ENCODE measurements around the gene AATK. TPM values are rescaled to one million over a fixed set of nuclear protein-coding genes. Genes with fewer than 3 reads are reported as not detected.

Gene AATK
- total RNA-seq, 2 experiments from 2014 or later, result 0.35 to 0.41 TPM

DNA sequence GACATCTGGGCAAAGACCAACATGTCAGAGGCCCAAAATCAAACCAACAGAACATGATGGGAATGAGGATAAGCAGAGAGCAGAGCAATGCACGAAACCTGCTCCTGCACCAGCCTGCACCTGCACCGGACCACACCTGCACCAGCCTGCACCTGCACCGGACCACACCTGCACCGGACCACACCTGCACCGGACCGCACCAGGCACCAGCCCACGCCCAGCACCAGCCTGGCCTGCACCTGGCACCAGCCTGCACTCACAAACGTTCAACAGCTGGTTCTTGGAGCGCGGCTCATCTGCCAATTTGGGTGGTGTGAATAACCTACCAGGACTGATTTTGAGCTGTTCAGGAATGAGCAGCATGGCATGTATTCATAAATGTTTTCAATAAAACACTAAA lies 38.6 kb upstream of the AATK start:
- Mint-ChIP-seq H3K4me1 (no peaks in the 10 kb centered on the region), H3K36me3 (ENCODE audit: low read depth) (no peaks in the 10 kb centered on the region), H3K27ac (no peak overlapping the region), H3K27me3 (no peaks in the 10 kb centered on the region), H3K9me3 (ENCODE audit: low read depth) (no peaks in the 10 kb centered on the region), H3K4me3 (no peak overlapping the region)
- POLR2A ChIA-PET, result no interaction called here
- DNase-seq (no peak), ATAC-seq (no peak)
- intact Hi-C loops (cut with DNase I, micrococcal nuclease), result no loop called here
- CTCF ChIA-PET, result no interaction called here

DNA sequence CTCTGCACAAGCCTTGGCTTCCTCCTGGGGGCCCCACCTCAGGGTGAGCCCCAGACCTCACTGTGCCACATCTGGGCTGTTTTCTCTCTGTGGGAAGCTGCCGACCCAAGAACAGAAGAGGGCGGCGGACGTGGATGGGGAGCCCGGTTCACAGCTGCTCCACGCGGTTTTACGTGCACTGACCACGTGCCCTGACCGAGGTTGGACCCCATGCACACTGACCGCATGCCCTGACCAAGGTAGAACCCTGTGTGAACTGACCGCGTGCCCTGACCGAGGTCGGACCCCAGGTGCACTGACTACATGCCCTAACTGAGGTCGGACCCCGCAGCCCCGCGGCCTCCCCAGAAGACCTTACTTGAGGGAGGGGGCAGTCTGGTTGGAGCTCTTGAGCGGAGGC lies 37.1 kb upstream of the AATK start:
- ChIA-PET CTCF (interaction anchor here (0.5 to 0.6 kb wide), 2 partner anchors 22 to 573 kb away, joined by 3 to 4 read pairs; no protein-coding TSS in a partner anchor), POLR2A (no interaction called here)
- H3K4me1 Mint-ChIP-seq, result no peaks in the 10 kb centered on the region
- no peak overlapping the region for H3K27ac Mint-ChIP-seq
- DNase-seq, result no peak
- H3K4me3 Mint-ChIP-seq, result no peak overlapping the region
- H3K27me3 Mint-ChIP-seq, result no peaks in the 10 kb centered on the region
- no peaks in the 10 kb centered on the region for H3K9me3 Mint-ChIP-seq (ENCODE audit: low read depth)
- ATAC-seq, result no peak
- intact Hi-C loops (cut with DNase I, micrococcal nuclease), result no loop called here
- H3K36me3 Mint-ChIP-seq (ENCODE audit: low read depth), result no peaks in the 10 kb centered on the region

DNA sequence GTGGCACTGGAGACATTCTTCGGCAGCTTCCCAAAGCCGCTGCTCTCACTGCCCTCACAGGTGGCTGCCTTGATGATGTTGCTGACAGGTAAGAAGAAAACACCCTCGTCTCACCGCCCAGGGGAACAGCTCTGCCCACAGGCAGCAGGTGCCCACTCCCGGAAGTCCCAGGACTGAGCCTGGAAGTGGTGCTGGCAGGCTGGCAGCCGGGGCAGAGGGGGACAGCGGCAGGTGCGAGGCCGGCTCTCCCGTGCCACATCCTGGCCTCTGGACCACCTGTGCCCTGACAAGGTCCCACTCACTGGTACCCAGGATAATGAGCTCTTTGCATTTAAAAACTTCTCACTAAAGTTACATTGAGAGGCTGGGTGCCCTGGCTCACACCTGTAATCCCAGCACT lies 36.3 kb upstream of the AATK start:
- intact Hi-C loops (cut with DNase I, micrococcal nuclease), result no loop called here
- Mint-ChIP-seq H3K9me3 (ENCODE audit: low read depth) (no peaks in the 10 kb centered on the region), H3K36me3 (ENCODE audit: low read depth) (no peaks in the 10 kb centered on the region), H3K4me1 (no peaks in the 10 kb centered on the region), H3K4me3 (no peak overlapping the region), H3K27me3 (no peaks in the 10 kb centered on the region), H3K27ac (no peak overlapping the region)
- CTCF ChIA-PET, result interaction anchor here (0.6 kb wide), 1 partner anchor 572 kb away, joined by 3 read pairs; no protein-coding TSS in a partner anchor
- no peak for ATAC-seq
- POLR2A ChIA-PET, result no interaction called here
- no peak for DNase-seq

DNA sequence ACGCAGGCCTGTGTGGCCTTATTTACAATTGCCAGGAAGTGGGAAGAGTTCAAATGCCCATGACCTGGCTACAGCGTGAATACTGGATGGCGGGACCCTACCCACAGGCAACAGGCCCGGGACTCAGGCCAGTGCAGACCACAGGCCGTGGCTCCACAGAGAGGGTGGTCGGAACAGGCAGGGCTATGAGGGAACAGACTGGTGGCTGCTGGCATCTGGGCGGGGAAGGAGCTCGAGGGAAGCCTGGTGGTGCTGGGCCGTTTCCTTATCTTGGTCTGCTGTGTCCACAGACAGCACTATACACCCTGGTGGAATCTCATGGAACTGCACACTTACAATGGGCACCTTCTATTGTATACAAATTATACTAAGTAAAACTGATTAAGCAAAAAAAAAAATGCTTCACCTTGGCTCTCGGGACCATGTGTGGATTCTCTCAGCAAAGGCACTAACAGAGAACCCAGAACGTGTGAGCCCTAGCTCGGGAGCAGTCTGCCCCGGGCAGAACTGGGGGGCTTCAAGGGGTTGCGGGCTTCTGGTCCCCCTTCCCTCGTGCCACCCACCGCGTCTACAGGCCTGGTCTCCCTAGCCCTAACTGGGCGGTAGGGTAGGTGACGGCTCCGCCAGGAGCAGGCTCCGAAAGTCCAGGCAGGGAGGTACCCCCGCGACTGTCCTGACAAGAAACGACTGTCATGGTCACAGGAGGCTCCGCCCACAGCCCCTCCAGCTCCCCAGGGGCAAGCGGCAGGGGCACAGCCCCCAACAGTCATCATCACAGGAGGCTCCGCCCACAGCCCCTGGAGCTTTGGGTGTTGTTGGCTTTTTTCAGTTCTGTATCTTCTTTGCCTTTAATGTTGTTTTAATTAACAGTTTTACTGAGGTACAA lies 34.9 kb upstream of the AATK start:
- no peak overlapping the region for H3K4me3 Mint-ChIP-seq
- no peaks in the 10 kb centered on the region for H3K9me3 Mint-ChIP-seq (ENCODE audit: low read depth)
- H3K27me3 Mint-ChIP-seq, result no peaks in the 10 kb centered on the region
- intact Hi-C loops (cut with DNase I, micrococcal nuclease), result no loop called here
- ChIA-PET CTCF (interaction anchor here (0.7 to 0.9 kb wide), 2 partner anchors 55 to 125 kb away, joined by 3 to 4 read pairs; no protein-coding TSS in a partner anchor), POLR2A (interaction anchor here (0.7 kb wide), 1 partner anchor 363 kb away, joined by 3 read pairs; no protein-coding TSS in a partner anchor)
- no peaks in the 10 kb centered on the region for H3K4me1 Mint-ChIP-seq
- H3K36me3 Mint-ChIP-seq (ENCODE audit: low read depth), result no peaks in the 10 kb centered on the region
- DNase-seq (peak; percentile 36), ATAC-seq (peak; percentile 71)
- no peak overlapping the region for H3K27ac Mint-ChIP-seq

DNA sequence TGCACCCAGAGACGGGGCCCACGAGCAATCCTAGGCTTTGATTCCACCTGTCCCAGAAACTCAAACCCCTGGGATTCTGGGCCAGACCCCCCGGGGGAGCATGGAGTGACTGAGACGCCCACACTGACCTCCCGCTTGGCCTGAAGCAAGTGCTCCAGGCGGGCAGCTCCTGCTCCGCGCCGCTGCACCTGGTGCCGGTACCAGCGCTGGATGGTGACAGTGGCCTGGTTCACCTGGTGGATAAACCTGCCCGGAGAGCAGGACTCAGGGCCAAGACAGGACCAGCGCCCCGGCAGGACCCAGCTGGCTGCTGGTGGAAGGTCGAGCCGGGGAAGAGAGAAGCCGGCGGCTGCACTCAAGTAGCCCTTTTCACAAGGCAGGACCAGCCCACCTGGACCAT lies 34.2 kb upstream of the AATK start:
- Mint-ChIP-seq H3K4me3 (no peak overlapping the region), H3K27me3 (no peaks in the 10 kb centered on the region), H3K4me1 (no peaks in the 10 kb centered on the region), H3K27ac (no peak overlapping the region), H3K9me3 (ENCODE audit: low read depth) (no peaks in the 10 kb centered on the region), H3K36me3 (ENCODE audit: low read depth) (no peaks in the 10 kb centered on the region)
- DNase-seq, result no peak
- ChIA-PET CTCF (interaction anchor here (0.7 to 0.9 kb wide), 2 partner anchors 54 to 124 kb away, joined by 3 to 4 read pairs; no protein-coding TSS in a partner anchor), POLR2A (no interaction called here)
- intact Hi-C loops (cut with DNase I, micrococcal nuclease), result no loop called here
- no peak for ATAC-seq

DNA sequence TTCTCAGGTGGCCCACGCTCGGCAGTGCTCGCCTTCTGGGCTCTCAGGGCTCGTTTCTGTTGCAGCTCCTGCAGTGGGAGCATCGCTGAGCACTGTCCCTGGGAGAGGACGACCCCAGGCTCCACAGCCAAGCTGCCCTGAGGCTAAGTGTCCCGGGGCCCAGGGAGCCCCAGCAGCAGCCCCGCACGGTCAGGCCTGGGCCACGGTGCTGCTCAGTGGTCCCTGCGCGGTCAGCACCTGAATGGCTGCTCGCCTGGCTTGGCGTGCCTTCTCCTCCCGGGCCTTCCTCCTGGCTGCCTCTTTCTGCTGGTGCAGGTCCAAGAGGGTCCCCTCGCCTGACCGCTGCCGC lies 33.4 kb upstream of the AATK start:
- Mint-ChIP-seq H3K9me3 (ENCODE audit: low read depth) (no peaks in the 10 kb centered on the region), H3K27ac (no peak overlapping the region), H3K36me3 (ENCODE audit: low read depth) (no peaks in the 10 kb centered on the region), H3K4me3 (no peak overlapping the region), H3K4me1 (no peaks in the 10 kb centered on the region), H3K27me3 (no peaks in the 10 kb centered on the region)
- DNase-seq (no peak), ATAC-seq (no peak)
- ChIA-PET CTCF (interaction anchor here (0.6 kb wide), 1 partner anchor 210 kb away, joined by 3 read pairs; no protein-coding TSS in a partner anchor), POLR2A (no interaction called here)
- intact Hi-C loops (cut with DNase I, micrococcal nuclease), result no loop called here

DNA sequence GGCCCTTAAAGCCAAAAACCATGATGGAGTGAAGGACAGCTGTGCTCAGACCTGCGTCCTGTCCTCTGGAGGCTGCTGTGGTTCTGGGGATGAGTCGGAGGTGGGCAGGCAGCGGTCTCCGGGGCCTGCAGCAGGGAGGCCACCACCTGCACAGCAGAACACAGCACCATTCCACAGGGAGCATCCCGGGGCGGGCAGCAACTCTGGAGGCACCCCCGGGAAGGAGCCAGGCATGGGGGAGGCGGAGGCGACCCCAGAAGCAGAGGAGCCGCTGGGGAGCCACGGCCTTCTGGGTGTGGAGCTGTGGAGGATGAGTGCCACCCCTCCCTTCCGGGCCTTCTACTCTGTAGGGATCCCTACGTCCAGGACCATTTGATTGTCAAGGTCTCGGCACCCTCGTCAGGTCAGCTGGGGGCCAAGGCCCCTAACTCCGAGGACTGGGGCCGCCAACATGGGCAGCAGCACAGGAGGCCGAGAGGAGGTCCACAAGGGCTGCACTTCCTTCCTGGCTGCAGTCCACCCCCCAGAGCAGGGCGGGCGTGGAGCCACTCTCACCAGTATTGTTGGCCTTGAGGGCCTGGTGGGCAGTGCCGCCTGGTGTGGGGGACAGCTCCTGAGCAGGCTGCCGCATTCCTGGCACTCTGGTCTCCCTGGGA lies 32.9 kb upstream of the AATK start:
- DNase-seq, result no peak
- H3K27ac Mint-ChIP-seq, result no peak overlapping the region
- ATAC-seq, result no peak
- POLR2A ChIA-PET, result interaction anchor here (0.6 kb wide), 1 partner anchor 85 kb away, joined by 3 read pairs; no protein-coding TSS in a partner anchor
- H3K4me3 Mint-ChIP-seq, result no peak overlapping the region
- CTCF ChIA-PET, result interaction anchor here (0.6 kb wide), 1 partner anchor 210 kb away, joined by 3 read pairs; no protein-coding TSS in a partner anchor
- H3K4me1 Mint-ChIP-seq, result no peaks in the 10 kb centered on the region
- H3K27me3 Mint-ChIP-seq, result no peaks in the 10 kb centered on the region
- H3K36me3 Mint-ChIP-seq (ENCODE audit: low read depth), result no peaks in the 10 kb centered on the region
- no peaks in the 10 kb centered on the region for H3K9me3 Mint-ChIP-seq (ENCODE audit: low read depth)
- intact Hi-C loops (cut with DNase I, micrococcal nuclease), result no loop called here

DNA sequence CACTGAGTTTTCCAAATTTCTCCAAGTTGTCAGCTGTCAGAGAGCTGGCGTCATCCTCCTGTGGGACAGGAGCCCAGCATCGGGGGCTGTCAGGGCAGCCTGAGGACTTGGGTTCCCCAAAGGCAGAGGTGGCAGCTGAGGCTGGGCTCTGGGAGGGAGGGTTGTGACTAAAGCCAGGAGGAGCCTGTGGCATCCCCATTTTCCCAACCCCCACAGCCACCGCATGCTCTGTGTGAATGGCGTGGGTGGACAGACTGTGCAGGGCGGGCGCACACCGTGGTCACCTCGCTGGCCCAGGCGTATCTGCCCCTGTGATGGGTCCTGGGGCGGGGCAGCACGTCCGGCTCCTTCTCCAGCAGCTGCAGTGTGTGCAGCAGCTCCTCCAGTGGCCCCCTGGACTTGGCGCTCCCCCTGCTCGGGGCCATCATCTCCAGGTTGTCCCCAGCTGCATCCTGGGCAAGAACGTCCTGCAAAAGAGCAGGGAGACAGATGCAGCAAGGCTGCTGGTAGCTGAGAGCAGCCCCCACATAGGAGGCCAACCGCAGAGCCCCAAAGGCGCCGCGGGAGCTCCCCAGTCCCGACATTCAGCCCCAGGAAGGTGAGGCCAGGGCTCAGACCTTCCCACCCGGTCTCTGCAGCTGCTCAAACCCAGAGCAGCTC lies 31.9 kb upstream of the AATK start:
- ChIA-PET POLR2A (no interaction called here), CTCF (no interaction called here)
- DNase-seq (no peak), ATAC-seq (no peak)
- Mint-ChIP-seq H3K4me1 (no peaks in the 10 kb centered on the region), H3K27ac (no peak overlapping the region), H3K9me3 (ENCODE audit: low read depth) (no peaks in the 10 kb centered on the region), H3K27me3 (no peaks in the 10 kb centered on the region), H3K4me3 (no peak overlapping the region), H3K36me3 (ENCODE audit: low read depth) (no peaks in the 10 kb centered on the region)
- intact Hi-C loops (cut with DNase I, micrococcal nuclease), result no loop called here

DNA sequence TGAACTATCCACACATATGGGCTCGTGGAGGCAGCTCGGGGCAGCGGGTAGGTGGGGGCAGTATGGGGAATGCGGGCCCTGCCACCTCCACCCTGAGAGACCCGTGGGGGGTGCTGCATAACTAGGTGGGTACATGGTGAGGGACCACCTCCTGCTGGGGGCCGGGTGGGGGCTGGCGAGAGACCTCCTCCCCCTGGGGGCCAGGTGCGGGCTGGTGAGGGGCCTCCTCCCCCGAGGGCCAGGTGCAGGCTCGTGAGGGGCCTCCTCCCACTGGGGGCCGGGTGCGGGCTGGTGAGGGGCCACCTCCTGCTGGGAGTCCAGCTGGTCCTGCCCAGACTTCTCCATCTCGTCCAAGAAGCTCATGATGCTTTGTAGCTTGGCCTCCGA lies 31.4 kb upstream of the AATK start:
- no peaks in the 10 kb centered on the region for H3K9me3 Mint-ChIP-seq (ENCODE audit: low read depth)
- no peaks in the 10 kb centered on the region for H3K4me1 Mint-ChIP-seq
- no peak for ATAC-seq
- ChIA-PET POLR2A (no interaction called here), CTCF (no interaction called here)
- H3K27me3 Mint-ChIP-seq, result no peaks in the 10 kb centered on the region
- no peak for DNase-seq
- no peak overlapping the region for H3K4me3 Mint-ChIP-seq
- intact Hi-C loops (cut with DNase I, micrococcal nuclease), result no loop called here
- no peaks in the 10 kb centered on the region for H3K36me3 Mint-ChIP-seq (ENCODE audit: low read depth)
- H3K27ac Mint-ChIP-seq, result no peak overlapping the region

DNA sequence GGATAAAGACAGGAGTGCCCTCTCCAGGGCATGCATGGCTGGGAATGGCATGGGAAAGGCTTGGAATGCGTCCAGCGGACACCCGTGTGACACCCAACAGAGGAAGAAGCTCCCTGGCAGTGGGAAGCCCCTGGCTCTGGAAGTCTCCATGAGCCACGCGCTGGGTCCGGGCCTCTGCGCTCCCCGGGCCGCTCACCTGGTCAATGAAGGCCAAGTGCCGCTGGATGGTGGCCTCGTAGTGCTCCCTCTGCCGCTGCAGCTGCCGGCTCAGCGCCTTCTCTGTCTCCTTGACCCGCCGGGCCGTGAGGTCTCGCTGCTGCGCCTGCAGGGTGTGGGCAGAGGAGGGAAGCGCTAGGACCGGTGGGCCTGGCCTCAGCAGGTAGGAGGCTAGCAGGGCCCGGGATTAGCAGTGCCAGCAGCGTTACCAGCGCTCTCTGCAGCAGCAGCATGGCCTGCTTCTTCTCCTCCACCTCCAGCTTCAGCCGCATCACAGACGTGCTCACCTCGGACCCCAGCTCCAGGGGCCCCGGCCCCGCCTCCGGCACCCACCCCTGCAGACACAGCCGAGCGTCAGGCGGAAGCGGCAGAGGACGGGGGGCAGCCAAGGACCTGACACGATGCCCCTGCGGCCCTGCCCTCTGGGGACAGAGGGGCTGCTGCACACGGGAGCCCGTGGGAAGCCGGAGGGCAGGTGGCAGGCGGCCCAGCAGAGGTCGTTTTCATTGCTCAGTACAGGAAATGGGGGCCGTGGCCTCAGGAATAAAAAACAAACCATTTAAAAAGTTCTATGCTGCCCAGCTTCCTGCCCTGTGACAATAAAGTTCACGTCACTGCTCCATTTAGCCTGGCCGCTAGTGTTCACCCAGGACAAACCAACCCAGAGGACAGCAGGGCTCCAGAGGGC lies 30.7 kb upstream of the AATK start:
- Mint-ChIP-seq H3K36me3 (ENCODE audit: low read depth) (no peaks in the 10 kb centered on the region), H3K27ac (no peak overlapping the region), H3K4me1 (no peaks in the 10 kb centered on the region), H3K9me3 (ENCODE audit: low read depth) (no peaks in the 10 kb centered on the region), H3K4me3 (no peak overlapping the region), H3K27me3 (no peaks in the 10 kb centered on the region)
- CTCF ChIA-PET, result no interaction called here
- DNase-seq (no peak), ATAC-seq (no peak)
- POLR2A ChIA-PET, result no interaction called here
- intact Hi-C loops (cut with DNase I, micrococcal nuclease), result no loop called here

DNA sequence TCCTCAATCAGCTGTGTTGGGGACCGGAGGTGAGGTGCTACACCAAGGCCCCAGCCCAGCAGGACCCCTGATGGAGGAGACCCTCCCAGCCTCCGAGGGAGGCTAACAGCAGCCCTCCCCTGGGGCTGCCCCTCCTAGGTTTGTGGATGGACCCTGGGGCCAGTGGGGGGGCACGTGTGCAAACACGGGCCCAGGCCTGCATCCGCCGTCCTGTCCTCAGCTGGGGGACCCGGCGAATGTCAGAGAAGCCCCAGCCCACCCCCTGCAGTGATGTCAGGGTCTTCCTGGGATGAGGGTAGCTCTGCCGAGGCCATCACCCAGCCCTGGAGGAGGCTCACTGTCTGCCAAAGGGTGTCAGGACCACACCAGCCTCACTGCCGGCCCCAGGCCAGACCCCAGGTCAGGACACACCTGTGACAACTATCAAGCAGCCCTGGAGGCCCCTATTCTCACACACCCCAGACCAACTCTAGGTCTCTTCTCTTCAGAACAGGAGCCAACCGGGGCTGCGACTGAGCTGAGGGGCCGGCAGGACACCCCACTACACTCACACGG lies 30.0 kb upstream of the AATK start:
- Mint-ChIP-seq H3K4me1 (no peaks in the 10 kb centered on the region), H3K27ac (no peak overlapping the region), H3K36me3 (ENCODE audit: low read depth) (no peaks in the 10 kb centered on the region), H3K9me3 (ENCODE audit: low read depth) (no peaks in the 10 kb centered on the region), H3K4me3 (no peak overlapping the region), H3K27me3 (no peaks in the 10 kb centered on the region)
- ATAC-seq, result no peak
- POLR2A ChIA-PET, result no interaction called here
- intact Hi-C loops (cut with DNase I, micrococcal nuclease), result no loop called here
- DNase-seq, result no peak
- CTCF ChIA-PET, result no interaction called here
